ENCODE data around the gene KCND1.

DNA sequence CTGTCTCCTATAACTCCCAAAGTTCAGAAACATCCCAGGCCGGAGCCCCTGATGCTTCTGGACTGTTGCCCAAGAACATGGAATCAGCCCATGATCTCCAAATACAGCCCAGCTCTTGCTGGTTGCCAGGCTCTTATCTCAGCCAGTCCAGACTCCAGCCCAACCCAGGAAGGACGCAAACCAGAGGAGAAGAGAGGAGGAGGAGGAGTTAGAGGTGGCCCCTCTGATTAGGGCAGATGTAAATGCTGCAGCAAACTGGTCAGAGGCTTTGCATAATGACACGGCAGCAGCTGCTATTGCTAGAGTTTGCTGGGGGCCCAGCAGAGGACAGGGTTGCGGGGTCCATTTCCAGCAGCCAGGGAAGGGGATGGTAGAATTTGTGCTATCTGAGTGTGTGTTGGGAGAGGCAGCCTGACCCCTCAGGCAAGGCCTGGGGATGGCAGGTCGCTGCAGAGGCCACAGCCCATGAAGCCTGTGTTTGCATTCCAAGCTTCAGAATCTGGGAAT, 10.0 kb downstream of the KCND1 start:
- TF ChIP-seq, protein P1, sequence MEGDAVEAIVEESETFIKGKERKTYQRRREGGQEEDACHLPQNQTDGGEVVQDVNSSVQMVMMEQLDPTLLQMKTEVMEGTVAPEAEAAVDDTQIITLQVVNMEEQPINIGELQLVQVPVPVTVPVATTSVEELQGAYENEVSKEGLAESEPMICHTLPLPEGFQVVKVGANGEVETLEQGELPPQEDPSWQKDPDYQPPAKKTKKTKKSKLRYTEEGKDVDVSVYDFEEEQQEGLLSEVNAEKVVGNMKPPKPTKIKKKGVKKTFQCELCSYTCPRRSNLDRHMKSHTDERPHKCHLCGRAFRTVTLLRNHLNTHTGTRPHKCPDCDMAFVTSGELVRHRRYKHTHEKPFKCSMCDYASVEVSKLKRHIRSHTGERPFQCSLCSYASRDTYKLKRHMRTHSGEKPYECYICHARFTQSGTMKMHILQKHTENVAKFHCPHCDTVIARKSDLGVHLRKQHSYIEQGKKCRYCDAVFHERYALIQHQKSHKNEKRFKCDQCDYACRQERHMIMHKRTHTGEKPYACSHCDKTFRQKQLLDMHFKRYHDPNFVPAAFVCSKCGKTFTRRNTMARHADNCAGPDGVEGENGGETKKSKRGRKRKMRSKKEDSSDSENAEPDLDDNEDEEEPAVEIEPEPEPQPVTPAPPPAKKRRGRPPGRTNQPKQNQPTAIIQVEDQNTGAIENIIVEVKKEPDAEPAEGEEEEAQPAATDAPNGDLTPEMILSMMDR (IDR thresholded peaks at IDR 0.05): no peak
- no peak for TF ChIP-seq ZFX (IDR thresholded peaks at IDR 0.05; ENCODE audit: borderline replicate concordance)

Measured in 22Rv1 (cell line).